ENCODE data around the gene VAT1L.

DNA sequence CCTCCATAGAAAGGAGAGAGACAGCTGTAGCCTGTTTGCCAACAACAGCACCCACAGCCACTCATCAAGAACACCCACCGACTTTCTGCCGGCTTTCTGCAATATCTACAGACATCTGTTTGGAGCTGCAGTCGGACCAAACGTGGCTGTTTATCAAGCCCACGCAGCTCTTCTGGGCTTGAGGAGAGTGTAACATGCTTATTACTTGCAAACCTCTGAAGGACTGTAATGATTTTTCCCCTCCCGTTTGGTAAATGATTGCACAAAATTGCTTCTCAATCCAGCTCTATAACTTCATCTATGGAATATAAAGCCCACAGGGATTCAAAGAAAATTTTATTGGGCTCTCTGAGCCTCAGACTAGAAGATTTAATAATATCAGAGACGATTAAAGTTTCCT, 100.5 kb downstream of the VAT1L start:
- no peak for TF ChIP-seq CTCF (IDR thresholded peaks at IDR 0.05)
- no peak for TF ChIP-seq POLR2A (IDR thresholded peaks at IDR 0.05)

Measured in Peyer's patch (tissue), 4 donors.